Endodermal cell (in vitro differentiated cells): ENCODE data around the gene ZNF785. TPM values are rescaled to one million over a fixed set of nuclear protein-coding genes. Genes with fewer than 3 reads are reported as not detected.

Experiments
- DNase-seq: peaks from one replicate; pipeline ENCODE4 v3.0.0-alpha.2; 2017
- H3K27ac ChIP-seq: 2 replicates; pipeline ENCODE4 v1.5.1; 2013; ENCODE audit warnings: mild to moderate bottlenecking, low read depth, low read length, moderate library complexity
- H3K27me3 ChIP-seq: 2 replicates; pipeline ENCODE4 v1.6.1; 2013; ENCODE audit warnings: mild to moderate bottlenecking, low read length, moderate library complexity; ENCODE audit not compliant: insufficient read depth, control insufficient read depth, poor library complexity, severe bottlenecking
- H3K36me3 ChIP-seq: 2 replicates; pipeline ENCODE4 v1.7.0; 2013; ENCODE audit warnings: mild to moderate bottlenecking, low read length, moderate library complexity; ENCODE audit not compliant: control insufficient read depth, insufficient read depth
- H3K4me1 ChIP-seq: one replicate; pipeline ENCODE4 v1.7.0; 2013; ENCODE audit warnings: low read length; ENCODE audit not compliant: control insufficient read depth, insufficient read depth
- H3K4me3 ChIP-seq: 2 replicates; pipeline ENCODE4 v1.5.1; 2013; ENCODE audit warnings: mild to moderate bottlenecking, low read length, moderate library complexity
- H3K9ac ChIP-seq: 2 replicates; pipeline ENCODE4 v1.6.1; 2013; ENCODE audit warnings: mild to moderate bottlenecking, low read length, moderate library complexity; ENCODE audit not compliant: poor library complexity, severe bottlenecking; ENCODE audit errors: extremely low read depth
- H3K9me3 ChIP-seq: 2 replicates; pipeline ENCODE4 v1.6.1; 2013; ENCODE audit warnings: mild to moderate bottlenecking, low read length, moderate library complexity; ENCODE audit not compliant: control insufficient read depth
- H3K27ac Mint-ChIP-seq: 2 replicates; pipeline ENCODE4 v1.8.0; 2020; ENCODE audit warnings: mixed read lengths
- H3K27me3 Mint-ChIP-seq: 2 replicates; pipeline ENCODE4 v1.8.0; 2021; ENCODE audit warnings: mild to moderate bottlenecking, mixed read lengths; ENCODE audit not compliant: insufficient read depth
- H3K36me3 Mint-ChIP-seq: 2 replicates; pipeline ENCODE4 v1.8.0; 2020; ENCODE audit warnings: low read depth, mixed read lengths
- H3K4me1 Mint-ChIP-seq: 2 replicates; pipeline ENCODE4 v1.8.0; 2020; ENCODE audit warnings: mixed read lengths
- H3K4me3 Mint-ChIP-seq: 2 replicates; pipeline ENCODE4 v1.8.0; 2020; ENCODE audit warnings: mild to moderate bottlenecking, moderate library complexity, mixed read lengths
- H3K9me3 Mint-ChIP-seq: 2 replicates; pipeline ENCODE4 v1.8.0; 2020; ENCODE audit warnings: mild to moderate bottlenecking, mixed read lengths
- WGBS, 2 experiments: methylation state at CpG; one replicate each; pipeline versions ENCODE4 v1.1.5 to v1.1.7; 2013; ENCODE audit warnings: missing lambda C conversion rate in 2 of 2, mixed read lengths in 1 of 2; ENCODE audit not compliant: insufficient coverage in 1 of 2, insufficient read length in 1 of 2; 5-methylcytosine and 5-hydroxymethylcytosine counted together
- total RNA-seq, 2 donors: library from RNA; stranded (reverse); fragmentation: NEBNext Ultra II Directional in 1 of 2; extraction: Animal tissue kit (Norgen Biotek cat#: 25700) in 1 of 2; gene quantifications; 2 replicates in 1 of 2; 3 replicates in 1 of 2; pipeline ENCODE4 v1.2.1, GENCODE V29; 2021
- TF ChIP-seq, protein P1 (sequence below): fragments of 200-600 bp; sonication (generic); conservative IDR thresholded peaks from 2 replicates; pipeline ENCODE4 v1.5.0; 2021; ENCODE audit warnings: antibody characterized with exemption, mild to moderate bottlenecking

The ZNF785 gene
- total RNA-seq, 2 donors from 2014 or later: 22.5 to 24.0 TPM

DNA sequence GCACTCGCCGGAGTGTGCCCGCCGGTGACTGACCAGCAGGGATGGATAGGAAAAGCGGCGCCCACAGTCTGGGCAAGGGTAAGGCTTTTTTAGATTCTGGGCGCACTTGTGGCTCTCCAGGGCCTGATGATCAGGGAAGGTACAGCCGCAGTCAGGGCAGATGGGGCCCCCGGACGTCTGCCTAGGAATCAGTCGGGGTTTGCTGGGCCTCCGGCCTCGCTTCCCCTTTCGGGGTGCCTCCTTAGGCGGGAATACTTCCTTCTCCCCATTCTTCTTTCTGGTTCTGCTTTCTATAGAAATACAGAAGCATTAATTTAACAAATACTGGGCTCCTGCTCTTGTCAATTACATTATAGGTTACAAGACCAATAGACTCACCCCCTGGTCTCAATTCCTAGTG lies 19.7 kb upstream of the ZNF785 start:
- H3K36me3 Mint-ChIP-seq: peaks cover 38% of the 10 kb centered on the region
- Histone ChIP-seq H3K9me3 (peaks cover 7% of the 10 kb centered on the region), H3K27me3 (no peaks in the 10 kb centered on the region), H3K9ac (no peak overlapping the region), H3K36me3 (peaks cover 42% of the 10 kb centered on the region), H3K4me1 (peaks cover 3% of the 10 kb centered on the region), H3K27ac (no peak overlapping the region), H3K4me3 (no peak overlapping the region)
- no peaks in the 10 kb centered on the region for H3K9me3 Mint-ChIP-seq
- H3K4me3 Mint-ChIP-seq: no peak overlapping the region
- 94 to 98% methylated on average over 9 to 15 of the region's 15 CpGs for WGBS, 2 experiments
- no peaks in the 10 kb centered on the region for H3K27me3 Mint-ChIP-seq
- no peak overlapping the region for H3K27ac Mint-ChIP-seq
- DNase-seq: no peak
- TF ChIP-seq, protein P1, sequence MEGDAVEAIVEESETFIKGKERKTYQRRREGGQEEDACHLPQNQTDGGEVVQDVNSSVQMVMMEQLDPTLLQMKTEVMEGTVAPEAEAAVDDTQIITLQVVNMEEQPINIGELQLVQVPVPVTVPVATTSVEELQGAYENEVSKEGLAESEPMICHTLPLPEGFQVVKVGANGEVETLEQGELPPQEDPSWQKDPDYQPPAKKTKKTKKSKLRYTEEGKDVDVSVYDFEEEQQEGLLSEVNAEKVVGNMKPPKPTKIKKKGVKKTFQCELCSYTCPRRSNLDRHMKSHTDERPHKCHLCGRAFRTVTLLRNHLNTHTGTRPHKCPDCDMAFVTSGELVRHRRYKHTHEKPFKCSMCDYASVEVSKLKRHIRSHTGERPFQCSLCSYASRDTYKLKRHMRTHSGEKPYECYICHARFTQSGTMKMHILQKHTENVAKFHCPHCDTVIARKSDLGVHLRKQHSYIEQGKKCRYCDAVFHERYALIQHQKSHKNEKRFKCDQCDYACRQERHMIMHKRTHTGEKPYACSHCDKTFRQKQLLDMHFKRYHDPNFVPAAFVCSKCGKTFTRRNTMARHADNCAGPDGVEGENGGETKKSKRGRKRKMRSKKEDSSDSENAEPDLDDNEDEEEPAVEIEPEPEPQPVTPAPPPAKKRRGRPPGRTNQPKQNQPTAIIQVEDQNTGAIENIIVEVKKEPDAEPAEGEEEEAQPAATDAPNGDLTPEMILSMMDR: no peak
- H3K4me1 Mint-ChIP-seq: no peaks in the 10 kb centered on the region

DNA sequence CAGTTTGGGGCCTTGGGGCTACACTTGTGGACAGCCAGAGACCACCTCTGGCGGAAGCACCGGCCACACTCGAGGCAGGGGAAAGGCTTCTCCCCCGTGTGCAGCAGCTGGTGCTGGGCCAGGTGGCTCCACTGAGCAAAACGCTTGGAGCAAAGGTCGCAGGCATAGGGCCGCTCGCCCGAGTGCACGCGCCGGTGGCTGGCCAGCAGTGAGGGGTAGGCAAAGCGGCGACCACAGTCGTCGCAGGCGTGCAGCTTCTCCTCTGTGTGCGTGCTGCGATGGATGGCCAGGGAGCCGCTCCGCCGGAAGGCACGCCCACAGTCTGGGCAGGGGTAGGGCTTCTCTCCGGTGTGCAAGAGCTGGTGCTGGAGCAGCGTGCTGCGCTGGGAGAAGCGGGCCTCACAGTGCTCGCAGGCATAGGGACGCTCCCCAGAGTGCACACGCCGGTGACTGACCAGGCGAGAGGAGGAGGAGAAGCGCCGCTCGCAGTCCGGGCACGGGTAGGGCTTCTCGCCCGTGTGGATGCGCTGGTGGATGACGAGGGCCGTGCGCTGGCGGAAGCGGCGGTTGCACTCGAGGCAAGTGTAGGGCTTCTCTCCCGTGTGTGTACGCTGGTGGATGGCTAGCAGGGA lies 18.9 kb upstream of the ZNF785 start:
- Histone ChIP-seq H3K27ac (no peak overlapping the region), H3K4me1 (peaks cover 3% of the 10 kb centered on the region), H3K9ac (no peak overlapping the region), H3K36me3 (peaks cover 42% of the 10 kb centered on the region), H3K27me3 (no peaks in the 10 kb centered on the region), H3K9me3 (peaks cover 7% of the 10 kb centered on the region), H3K4me3 (no peak overlapping the region)
- TF ChIP-seq, protein P1: no peak
- Mint-ChIP-seq H3K27me3 (no peaks in the 10 kb centered on the region), H3K4me1 (no peaks in the 10 kb centered on the region), H3K27ac (no peak overlapping the region), H3K36me3 (peaks cover 38% of the 10 kb centered on the region), H3K9me3 (no peaks in the 10 kb centered on the region), H3K4me3 (no peak overlapping the region)
- no peak for DNase-seq
- WGBS, 2 experiments: 96% methylated on average over 44 to 49 of the region's 49 CpGs

DNA sequence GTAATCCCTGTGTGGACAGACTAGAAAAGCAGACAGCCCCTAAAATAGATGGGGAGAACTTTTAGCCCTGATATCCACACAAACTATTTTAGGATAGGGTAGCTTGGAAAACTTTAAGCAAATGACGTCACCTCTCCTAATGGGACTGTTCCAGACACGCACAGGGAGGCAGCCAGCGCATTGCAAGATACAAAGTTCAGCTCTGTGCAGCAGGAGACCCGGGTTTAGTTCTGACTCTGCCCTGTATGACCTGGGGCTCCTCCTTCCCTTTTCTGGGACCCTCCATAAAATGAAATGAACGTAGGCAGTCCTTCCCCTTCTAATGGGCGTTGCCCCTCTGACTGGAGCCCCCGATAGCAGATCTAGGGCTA lies 18.4 kb upstream of the ZNF785 start:
- peaks cover 3% of the 10 kb centered on the region for H3K4me1 ChIP-seq
- Mint-ChIP-seq H3K27me3 (no peaks in the 10 kb centered on the region), H3K4me3 (no peak overlapping the region), H3K4me1 (no peaks in the 10 kb centered on the region), H3K36me3 (peaks cover 38% of the 10 kb centered on the region), H3K27ac (no peak overlapping the region), H3K9me3 (no peaks in the 10 kb centered on the region)
- no peak overlapping the region for H3K27ac ChIP-seq
- no peaks in the 10 kb centered on the region for H3K27me3 ChIP-seq
- TF ChIP-seq, protein P1: no peak
- 93 to 96% methylated on average over 7 of the region's 7 CpGs for WGBS, 2 experiments
- no peak overlapping the region for H3K4me3 ChIP-seq
- H3K9me3 ChIP-seq: peaks cover 7% of the 10 kb centered on the region
- H3K9ac ChIP-seq: no peak overlapping the region
- H3K36me3 ChIP-seq: peaks cover 42% of the 10 kb centered on the region
- no peak for DNase-seq
